Measurements from ENCODE around the gene ZNF471.

GRCh38 chr19:56567274-56568120, 59.8 kb downstream of the ZNF471 start, which contains the start of gene ZNF470:
- TF ChIP-seq CTCF (IDR thresholded peaks at IDR 0.05) (no peak), POLR2AphosphoS5 (IDR thresholded peaks at IDR 0.05) (peak; percentile 50 to 71 (median 70)), POLR2A (IDR thresholded peaks at IDR 0.05) (peak; percentile 64)
